ENCODE results near the gene LRRC74B.

GRCh38 chr22:21044931-21045584, 688 bp upstream of the LRRC74B start:
- TF ChIP-seq CTCF (IDR thresholded peaks at IDR 0.05; ENCODE audit: insufficient read depth, low read depth, low read length) (no peak), EZH2 (IDR thresholded peaks at IDR 0.05; ENCODE audit: insufficient read depth, low read length) (no peak)
